Measurements from ENCODE around the gene PMP22.

Gene PMP22

DNA sequence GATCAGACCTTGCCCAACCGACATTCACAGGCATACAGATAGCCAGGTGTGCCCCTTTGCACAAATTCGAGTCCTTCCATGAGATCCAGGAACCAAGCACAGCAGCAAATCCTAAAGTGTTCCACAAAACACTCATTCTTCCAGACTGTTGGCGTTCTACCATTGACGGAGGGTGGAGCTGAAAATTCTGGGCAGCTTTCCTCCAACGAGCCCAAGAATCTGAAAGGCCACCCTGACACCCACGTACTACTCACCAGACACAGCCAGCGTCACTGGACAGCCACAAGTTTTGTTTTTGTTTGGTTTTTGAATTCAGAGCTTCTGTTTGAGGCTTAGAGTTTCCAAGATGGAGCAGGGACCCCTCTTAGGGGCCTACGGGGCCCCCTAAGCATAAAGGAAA lies 83.8 kb downstream of the PMP22 start:
- H3K4me3 ChIP-seq (ENCODE audit: low read depth, low read length): no peak overlapping the region
- TF ChIP-seq, protein P1, sequence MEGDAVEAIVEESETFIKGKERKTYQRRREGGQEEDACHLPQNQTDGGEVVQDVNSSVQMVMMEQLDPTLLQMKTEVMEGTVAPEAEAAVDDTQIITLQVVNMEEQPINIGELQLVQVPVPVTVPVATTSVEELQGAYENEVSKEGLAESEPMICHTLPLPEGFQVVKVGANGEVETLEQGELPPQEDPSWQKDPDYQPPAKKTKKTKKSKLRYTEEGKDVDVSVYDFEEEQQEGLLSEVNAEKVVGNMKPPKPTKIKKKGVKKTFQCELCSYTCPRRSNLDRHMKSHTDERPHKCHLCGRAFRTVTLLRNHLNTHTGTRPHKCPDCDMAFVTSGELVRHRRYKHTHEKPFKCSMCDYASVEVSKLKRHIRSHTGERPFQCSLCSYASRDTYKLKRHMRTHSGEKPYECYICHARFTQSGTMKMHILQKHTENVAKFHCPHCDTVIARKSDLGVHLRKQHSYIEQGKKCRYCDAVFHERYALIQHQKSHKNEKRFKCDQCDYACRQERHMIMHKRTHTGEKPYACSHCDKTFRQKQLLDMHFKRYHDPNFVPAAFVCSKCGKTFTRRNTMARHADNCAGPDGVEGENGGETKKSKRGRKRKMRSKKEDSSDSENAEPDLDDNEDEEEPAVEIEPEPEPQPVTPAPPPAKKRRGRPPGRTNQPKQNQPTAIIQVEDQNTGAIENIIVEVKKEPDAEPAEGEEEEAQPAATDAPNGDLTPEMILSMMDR (IDR thresholded peaks at IDR 0.05; ENCODE audit: low read depth, low read length): no peak

DNA sequence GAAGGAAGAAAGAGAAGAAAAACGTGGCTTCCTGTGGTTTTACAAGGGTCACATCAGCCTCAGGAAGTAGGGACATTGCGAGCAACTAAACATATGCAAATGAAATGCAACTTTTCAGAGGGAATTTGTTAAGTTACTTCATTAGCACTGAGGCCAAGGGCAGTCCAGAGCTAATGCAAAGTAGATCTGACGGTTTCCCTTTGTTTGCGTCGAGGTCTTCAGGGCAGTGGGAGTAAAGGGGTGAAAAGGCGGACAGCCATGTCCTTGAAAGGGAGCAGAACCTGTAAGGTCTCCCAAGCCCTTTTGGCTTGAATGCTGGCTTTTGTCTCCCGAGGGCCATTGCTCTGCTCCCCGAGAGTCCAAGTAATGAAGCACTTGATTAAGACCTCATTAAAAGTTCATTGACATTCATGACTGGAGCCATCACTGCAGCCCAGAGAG lies 85.0 kb downstream of the PMP22 start:
- H3K4me3 ChIP-seq (ENCODE audit: low read depth, low read length): no peak overlapping the region
- TF ChIP-seq, protein P1 (IDR thresholded peaks at IDR 0.05; ENCODE audit: low read depth, low read length): no peak

Measured in WI38 (cell line).